ENCODE results near the gene KRT76. TPM values are rescaled to one million over a fixed set of nuclear protein-coding genes. Genes with fewer than 3 reads are reported as not detected.

Gene KRT76
- total and polyA plus RNA-seq, 2 experiments from 2014 or later: not detected

GRCh38 chr12:52798003-52798670, 21.0 kb upstream of the KRT76 start (continued):
- TF ChIP-seq, protein P1, sequence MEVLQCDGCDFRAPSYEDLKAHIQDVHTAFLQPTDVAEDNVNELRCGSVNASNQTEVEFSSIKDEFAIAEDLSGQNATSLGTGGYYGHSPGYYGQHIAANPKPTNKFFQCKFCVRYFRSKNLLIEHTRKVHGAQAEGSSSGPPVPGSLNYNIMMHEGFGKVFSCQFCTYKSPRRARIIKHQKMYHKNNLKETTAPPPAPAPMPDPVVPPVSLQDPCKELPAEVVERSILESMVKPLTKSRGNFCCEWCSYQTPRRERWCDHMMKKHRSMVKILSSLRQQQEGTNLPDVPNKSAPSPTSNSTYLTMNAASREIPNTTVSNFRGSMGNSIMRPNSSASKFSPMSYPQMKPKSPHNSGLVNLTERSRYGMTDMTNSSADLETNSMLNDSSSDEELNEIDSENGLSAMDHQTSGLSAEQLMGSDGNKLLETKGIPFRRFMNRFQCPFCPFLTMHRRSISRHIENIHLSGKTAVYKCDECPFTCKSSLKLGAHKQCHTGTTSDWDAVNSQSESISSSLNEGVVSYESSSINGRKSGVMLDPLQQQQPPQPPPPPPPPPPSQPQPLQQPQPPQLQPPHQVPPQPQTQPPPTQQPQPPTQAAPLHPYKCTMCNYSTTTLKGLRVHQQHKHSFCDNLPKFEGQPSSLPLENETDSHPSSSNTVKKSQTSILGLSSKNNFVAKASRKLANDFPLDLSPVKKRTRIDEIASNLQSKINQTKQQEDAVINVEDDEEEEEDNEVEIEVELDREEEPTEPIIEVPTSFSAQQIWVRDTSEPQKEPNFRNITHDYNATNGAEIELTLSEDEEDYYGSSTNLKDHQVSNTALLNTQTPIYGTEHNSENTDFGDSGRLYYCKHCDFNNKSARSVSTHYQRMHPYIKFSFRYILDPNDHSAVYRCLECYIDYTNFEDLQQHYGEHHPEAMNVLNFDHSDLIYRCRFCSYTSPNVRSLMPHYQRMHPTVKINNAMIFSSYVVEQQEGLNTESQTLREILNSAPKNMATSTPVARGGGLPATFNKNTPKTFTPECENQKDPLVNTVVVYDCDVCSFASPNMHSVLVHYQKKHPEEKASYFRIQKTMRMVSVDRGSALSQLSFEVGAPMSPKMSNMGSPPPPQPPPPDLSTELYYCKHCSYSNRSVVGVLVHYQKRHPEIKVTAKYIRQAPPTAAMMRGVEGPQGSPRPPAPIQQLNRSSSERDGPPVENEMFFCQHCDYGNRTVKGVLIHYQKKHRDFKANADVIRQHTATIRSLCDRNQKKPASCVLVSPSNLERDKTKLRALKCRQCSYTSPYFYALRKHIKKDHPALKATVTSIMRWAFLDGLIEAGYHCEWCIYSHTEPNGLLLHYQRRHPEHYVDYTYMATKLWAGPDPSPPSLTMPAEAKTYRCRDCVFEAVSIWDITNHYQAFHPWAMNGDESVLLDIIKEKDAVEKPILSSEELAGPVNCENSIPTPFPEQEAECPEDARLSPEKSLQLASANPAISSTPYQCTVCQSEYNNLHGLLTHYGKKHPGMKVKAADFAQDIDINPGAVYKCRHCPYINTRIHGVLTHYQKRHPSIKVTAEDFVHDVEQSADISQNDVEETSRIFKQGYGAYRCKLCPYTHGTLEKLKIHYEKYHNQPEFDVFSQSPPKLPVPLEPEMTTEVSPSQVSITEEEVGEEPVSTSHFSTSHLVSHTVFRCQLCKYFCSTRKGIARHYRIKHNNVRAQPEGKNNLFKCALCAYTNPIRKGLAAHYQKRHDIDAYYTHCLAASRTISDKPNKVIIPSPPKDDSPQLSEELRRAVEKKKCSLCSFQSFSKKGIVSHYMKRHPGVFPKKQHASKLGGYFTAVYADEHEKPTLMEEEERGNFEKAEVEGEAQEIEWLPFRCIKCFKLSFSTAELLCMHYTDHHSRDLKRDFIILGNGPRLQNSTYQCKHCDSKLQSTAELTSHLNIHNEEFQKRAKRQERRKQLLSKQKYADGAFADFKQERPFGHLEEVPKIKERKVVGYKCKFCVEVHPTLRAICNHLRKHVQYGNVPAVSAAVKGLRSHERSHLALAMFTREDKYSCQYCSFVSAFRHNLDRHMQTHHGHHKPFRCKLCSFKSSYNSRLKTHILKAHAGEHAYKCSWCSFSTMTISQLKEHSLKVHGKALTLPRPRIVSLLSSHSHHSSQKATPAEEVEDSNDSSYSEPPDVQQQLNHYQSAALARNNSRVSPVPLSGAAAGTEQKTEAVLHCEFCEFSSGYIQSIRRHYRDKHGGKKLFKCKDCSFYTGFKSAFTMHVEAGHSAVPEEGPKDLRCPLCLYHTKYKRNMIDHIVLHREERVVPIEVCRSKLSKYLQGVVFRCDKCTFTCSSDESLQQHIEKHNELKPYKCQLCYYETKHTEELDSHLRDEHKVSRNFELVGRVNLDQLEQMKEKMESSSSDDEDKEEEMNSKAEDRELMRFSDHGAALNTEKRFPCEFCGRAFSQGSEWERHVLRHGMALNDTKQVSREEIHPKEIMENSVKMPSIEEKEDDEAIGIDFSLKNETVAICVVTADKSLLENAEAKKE (CRISPR knock-in tag; IDR thresholded peaks at IDR 0.05): no peak

DNA sequence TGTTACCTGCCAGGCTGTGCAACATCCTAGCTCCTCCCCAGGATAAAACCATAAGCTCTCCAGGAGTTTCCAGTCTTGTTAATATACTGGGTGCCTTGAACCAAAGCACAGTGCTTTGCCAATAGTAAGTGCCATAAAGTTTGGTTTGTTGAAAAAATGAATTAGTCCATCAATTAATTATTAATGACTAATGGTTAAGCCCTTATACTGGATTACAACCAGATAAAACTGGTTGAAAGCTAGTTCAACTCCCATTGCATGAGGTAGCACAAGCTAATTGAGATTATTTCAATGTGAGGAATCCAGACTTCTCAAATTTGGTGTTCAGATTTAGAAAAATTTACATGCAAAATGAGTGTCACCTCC, 20.4 kb upstream of the KRT76 start:
- Mint-ChIP-seq H3K36me3 (ENCODE audit: low read depth) (no peaks in the 10 kb centered on the region), H3K4me1 (peaks cover 26% of the 10 kb centered on the region), H3K27me3 (ENCODE audit: insufficient read depth, low read depth, poor library complexity) (peaks cover 10% of the 10 kb centered on the region), H3K27ac (no peak overlapping the region), H3K9me3 (no peaks in the 10 kb centered on the region), H3K4me3 (no peak overlapping the region)
- Histone ChIP-seq H3F3A (replicated peaks; ENCODE audit: low read depth) (no peaks in the 10 kb centered on the region), H3K4me2 (no peak overlapping the region), H3K79me2 (replicated peaks; ENCODE audit: insufficient read depth) (no peaks in the 10 kb centered on the region), H3K27me3 (ENCODE audit: insufficient read depth) (no peaks in the 10 kb centered on the region), H3K4me3 (no peak overlapping the region), H3K4me1 (ENCODE audit: insufficient read depth) (peaks cover 25% of the 10 kb centered on the region), H2AFZ (no peak overlapping the region), H3K36me3 (ENCODE audit: insufficient read depth) (no peaks in the 10 kb centered on the region), H4K20me1 (replicated peaks; ENCODE audit: insufficient read depth) (no peaks in the 10 kb centered on the region), H3K9me2 (ENCODE audit: insufficient read depth) (peaks cover 7% of the 10 kb centered on the region), H3K27ac (ENCODE audit: low read depth) (no peak overlapping the region)
- ATAC-seq (no peak), DNase-seq (ENCODE audit: low spot score) (no peak)
- TF ChIP-seq ZNF331 (CRISPR knock-in tag; IDR thresholded peaks at IDR 0.05; ENCODE audit: low read depth): no peak
- TF ChIP-seq ZNF114 (CRISPR knock-in tag; IDR thresholded peaks at IDR 0.05): no peak
- no peak for TF ChIP-seq JUNB (IDR thresholded peaks at IDR 0.05; ENCODE audit: unreplicated experiment)
- TF ChIP-seq, protein P2, sequence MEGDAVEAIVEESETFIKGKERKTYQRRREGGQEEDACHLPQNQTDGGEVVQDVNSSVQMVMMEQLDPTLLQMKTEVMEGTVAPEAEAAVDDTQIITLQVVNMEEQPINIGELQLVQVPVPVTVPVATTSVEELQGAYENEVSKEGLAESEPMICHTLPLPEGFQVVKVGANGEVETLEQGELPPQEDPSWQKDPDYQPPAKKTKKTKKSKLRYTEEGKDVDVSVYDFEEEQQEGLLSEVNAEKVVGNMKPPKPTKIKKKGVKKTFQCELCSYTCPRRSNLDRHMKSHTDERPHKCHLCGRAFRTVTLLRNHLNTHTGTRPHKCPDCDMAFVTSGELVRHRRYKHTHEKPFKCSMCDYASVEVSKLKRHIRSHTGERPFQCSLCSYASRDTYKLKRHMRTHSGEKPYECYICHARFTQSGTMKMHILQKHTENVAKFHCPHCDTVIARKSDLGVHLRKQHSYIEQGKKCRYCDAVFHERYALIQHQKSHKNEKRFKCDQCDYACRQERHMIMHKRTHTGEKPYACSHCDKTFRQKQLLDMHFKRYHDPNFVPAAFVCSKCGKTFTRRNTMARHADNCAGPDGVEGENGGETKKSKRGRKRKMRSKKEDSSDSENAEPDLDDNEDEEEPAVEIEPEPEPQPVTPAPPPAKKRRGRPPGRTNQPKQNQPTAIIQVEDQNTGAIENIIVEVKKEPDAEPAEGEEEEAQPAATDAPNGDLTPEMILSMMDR (conservative IDR thresholded peaks at IDR 0.05; ENCODE audit: low read depth in 2 of 2): no peak
- TF ChIP-seq NANOG (IDR thresholded peaks at IDR 0.05; ENCODE audit: borderline replicate concordance): no peak
- no peak for TF ChIP-seq POLR2AphosphoS5 (IDR thresholded peaks at IDR 0.05; ENCODE audit: low read depth)
- TF ChIP-seq EZH2phosphoT487 (IDR thresholded peaks at IDR 0.05; ENCODE audit: unreplicated experiment): no peak
- TF ChIP-seq, protein P3, sequence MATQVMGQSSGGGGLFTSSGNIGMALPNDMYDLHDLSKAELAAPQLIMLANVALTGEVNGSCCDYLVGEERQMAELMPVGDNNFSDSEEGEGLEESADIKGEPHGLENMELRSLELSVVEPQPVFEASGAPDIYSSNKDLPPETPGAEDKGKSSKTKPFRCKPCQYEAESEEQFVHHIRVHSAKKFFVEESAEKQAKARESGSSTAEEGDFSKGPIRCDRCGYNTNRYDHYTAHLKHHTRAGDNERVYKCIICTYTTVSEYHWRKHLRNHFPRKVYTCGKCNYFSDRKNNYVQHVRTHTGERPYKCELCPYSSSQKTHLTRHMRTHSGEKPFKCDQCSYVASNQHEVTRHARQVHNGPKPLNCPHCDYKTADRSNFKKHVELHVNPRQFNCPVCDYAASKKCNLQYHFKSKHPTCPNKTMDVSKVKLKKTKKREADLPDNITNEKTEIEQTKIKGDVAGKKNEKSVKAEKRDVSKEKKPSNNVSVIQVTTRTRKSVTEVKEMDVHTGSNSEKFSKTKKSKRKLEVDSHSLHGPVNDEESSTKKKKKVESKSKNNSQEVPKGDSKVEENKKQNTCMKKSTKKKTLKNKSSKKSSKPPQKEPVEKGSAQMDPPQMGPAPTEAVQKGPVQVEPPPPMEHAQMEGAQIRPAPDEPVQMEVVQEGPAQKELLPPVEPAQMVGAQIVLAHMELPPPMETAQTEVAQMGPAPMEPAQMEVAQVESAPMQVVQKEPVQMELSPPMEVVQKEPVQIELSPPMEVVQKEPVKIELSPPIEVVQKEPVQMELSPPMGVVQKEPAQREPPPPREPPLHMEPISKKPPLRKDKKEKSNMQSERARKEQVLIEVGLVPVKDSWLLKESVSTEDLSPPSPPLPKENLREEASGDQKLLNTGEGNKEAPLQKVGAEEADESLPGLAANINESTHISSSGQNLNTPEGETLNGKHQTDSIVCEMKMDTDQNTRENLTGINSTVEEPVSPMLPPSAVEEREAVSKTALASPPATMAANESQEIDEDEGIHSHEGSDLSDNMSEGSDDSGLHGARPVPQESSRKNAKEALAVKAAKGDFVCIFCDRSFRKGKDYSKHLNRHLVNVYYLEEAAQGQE (IDR thresholded peaks at IDR 0.05; ENCODE audit: unreplicated experiment): no peak

All from GM23338 (cell line).